ENCODE results near the gene OPN4.

Gene OPN4

GRCh38 chr10:86690231-86690630 is 35.9 kb downstream of the OPN4 start:
- no peak overlapping the region for H3K4me3 ChIP-seq (ENCODE audit: low read depth, low read length)
- POLR2A ChIA-PET = interaction anchor here (1.0 kb wide), 1 partner anchor 12 kb away, joined by 5 read pairs; no protein-coding TSS in a partner anchor
- no peak for TF ChIP-seq CTCF (IDR thresholded peaks at IDR 0.05; ENCODE audit: insufficient read depth, low read length, missing control alignments)
- CTCF ChIA-PET = interaction anchor here (0.6 to 9.6 kb wide), 10 partner anchors 9 to 279 kb away, joined by 3 to 86 read pairs (median 3); no protein-coding TSS in a partner anchor
- DNase-seq (ENCODE audit: low read depth, low spot score) = no peak

GRCh38 chr10:86690657-86691084 is 36.3 kb downstream of the OPN4 start:
- H3K4me3 ChIP-seq (ENCODE audit: low read depth, low read length) = no peak overlapping the region
- POLR2A ChIA-PET = interaction anchor here (1.0 kb wide), 1 partner anchor 12 kb away, joined by 5 read pairs; no protein-coding TSS in a partner anchor
- no peak for DNase-seq (ENCODE audit: low read depth, low spot score)
- CTCF ChIA-PET = interaction anchor here (0.6 to 9.6 kb wide), 6 partner anchors 9 to 279 kb away, joined by 3 to 86 read pairs (median 4); no protein-coding TSS in a partner anchor
- TF ChIP-seq CTCF (IDR thresholded peaks at IDR 0.05; ENCODE audit: insufficient read depth, low read length, missing control alignments) = no peak

- DNase-seq (ENCODE audit: low read depth, low spot score) = no peak
- ChIA-PET POLR2A (no interaction called here), CTCF (interaction anchor here (1.0 to 9.6 kb wide), 3 partner anchors 19 to 209 kb away, joined by 3 to 86 read pairs (median 34); no protein-coding TSS in a partner anchor)
- no peak overlapping the region for H3K4me3 ChIP-seq (ENCODE audit: low read depth, low read length)
- no peak for TF ChIP-seq CTCF (IDR thresholded peaks at IDR 0.05; ENCODE audit: insufficient read depth, low read length, missing control alignments)
Observed at GRCh38 chr10:86691333-86692022, 37.1 kb downstream of the OPN4 start.

GRCh38 chr10:86692023-86692514 is 37.7 kb downstream of the OPN4 start:
- H3K4me3 ChIP-seq (ENCODE audit: low read depth, low read length) = no peak overlapping the region
- ChIA-PET CTCF (interaction anchor here (1.0 to 5.4 kb wide), 6 partner anchors 7 to 268 kb away, joined by 3 to 85 read pairs (median 16); partner anchors contain the start of gene SNCG), POLR2A (no interaction called here)
- no peak for TF ChIP-seq CTCF (IDR thresholded peaks at IDR 0.05; ENCODE audit: insufficient read depth, low read length, missing control alignments)
- no peak for DNase-seq (ENCODE audit: low read depth, low spot score)

GRCh38 chr10:86692664-86693063 is 38.3 kb downstream of the OPN4 start:
- DNase-seq (ENCODE audit: low read depth, low spot score) = no peak
- no peak overlapping the region for H3K4me3 ChIP-seq (ENCODE audit: low read depth, low read length)
- POLR2A ChIA-PET = no interaction called here
- TF ChIP-seq CTCF (IDR thresholded peaks at IDR 0.05; ENCODE audit: insufficient read depth, low read length, missing control alignments) = no peak
- CTCF ChIA-PET = interaction anchor here (0.9 to 5.4 kb wide), 17 partner anchors 8 to 393 kb away, joined by 3 to 85 read pairs (median 6); partner anchors contain the start of gene SNCG

GRCh38 chr10:86693275-86693674 is 38.9 kb downstream of the OPN4 start:
- no peak for DNase-seq (ENCODE audit: low read depth, low spot score)
- CTCF ChIA-PET = interaction anchor here (0.7 to 5.4 kb wide), 30 partner anchors 9 to 392 kb away, joined by 3 to 85 read pairs (median 4); partner anchors contain the start of gene SNCG
- no peak for TF ChIP-seq CTCF (IDR thresholded peaks at IDR 0.05; ENCODE audit: insufficient read depth, low read length, missing control alignments)
- POLR2A ChIA-PET = interaction anchor here (0.5 kb wide), 1 partner anchor 15 kb away, joined by 3 read pairs; no protein-coding TSS in a partner anchor
- no peak overlapping the region for H3K4me3 ChIP-seq (ENCODE audit: low read depth, low read length)
